Body of pancreas (tissue), 4 donors: Measurements from ENCODE around the gene PRKD1. TPM values are rescaled to one million over a fixed set of nuclear protein-coding genes. Genes with fewer than 3 reads are reported as not detected.
"Not testable (repeated sequence)": the region's sequence is repeated elsewhere in the genome, so short reads cannot be mapped to it uniquely, and the experiment has no call there.

ENCODE experiments used
- ATAC-seq: fragments of 150-250 bp; one replicate; pipeline ENCODE4 v1.9.1; 2016
- DNase-seq, 4 donors: peaks; one replicate each; pipeline ENCODE4 v3.0.0-alpha.2; 2019
- H3K27ac ChIP-seq, 4 donors: fragments of 200-600 bp; sonication (generic); 1 replicate in 3 of 4; 2 replicates in 1 of 4; pipeline versions ENCODE4 v1.5.1 to v1.6.1; 2016 to 2019; ENCODE audit warnings: mild to moderate bottlenecking in 1 of 4, mixed read lengths in 1 of 4, moderate library complexity in 1 of 4
- H3K27me3 ChIP-seq, 2 donors: fragments of 200-600 bp; sonication (generic); one replicate each; pipeline ENCODE4 v1.6.0; 2016; ENCODE audit warnings: mild to moderate bottlenecking in 1 of 2
- H3K36me3 ChIP-seq, 2 donors: fragments of 200-600 bp; sonication (generic); replicated peaks in 1 of 2; 2 replicates each; pipeline ENCODE4 v1.5.1; 2016; ENCODE audit warnings: low read depth in 2 of 2; ENCODE audit not compliant: insufficient read depth in 1 of 2
- H3K4me1 ChIP-seq: fragments of 200-600 bp; sonication (generic); one replicate; pipeline ENCODE4 v1.6.0; 2016
- H3K4me3 ChIP-seq, 2 donors: fragments of 200-600 bp; sonication (generic); 1 replicate in 1 of 2; 2 replicates in 1 of 2; pipeline ENCODE4 v1.5.1; 2016 to 2019
- H3K9me3 ChIP-seq, 3 donors: fragments of 200-600 bp; sonication (generic); 1 replicate in 2 of 3; 2 replicates in 1 of 3; pipeline ENCODE4 v1.5.1; 2016
- POLR2A ChIP-seq, 3 donors: fragments of 450-650 bp; IDR thresholded peaks; one replicate each; pipeline ENCODE4 v1.6.1; 2016; ENCODE audit warnings: antibody characterized with exemption in 3 of 3, mild to moderate bottlenecking in 2 of 3
- WGBS, 2 donors: methylation state at CpG; one replicate each; pipeline ENCODE4 v1.1.5; 2017; 5-methylcytosine and 5-hydroxymethylcytosine counted together
- intact Hi-C: fragments of 100-400 bp; cut with DNase I; formaldehyde crosslinking; loops from one replicate; pipeline ENCODE4 v1.15.1; 2023
- total RNA-seq, 2 donors: library from RNA; depleted of rRNA; stranded (reverse); fragments of >200 nt; gene quantifications; one replicate each; pipeline ENCODE4 v1.1.0, GENCODE V29; 2016
- TF ChIP-seq, protein P1 (sequence below), 7 experiments: fragments of 450-650 bp in 4 of 7; fragments of 200-600 bp in 3 of 7; sonication (generic) in 3 of 7; IDR thresholded peaks; one replicate each; pipeline ENCODE4 v1.5.1; 2016 to 2019; ENCODE audit warnings: antibody characterized with exemption in 7 of 7

PRKD1 gene
- total RNA-seq, 2 donors from 2014 or later, result 5.3 to 14.8 TPM

DNA sequence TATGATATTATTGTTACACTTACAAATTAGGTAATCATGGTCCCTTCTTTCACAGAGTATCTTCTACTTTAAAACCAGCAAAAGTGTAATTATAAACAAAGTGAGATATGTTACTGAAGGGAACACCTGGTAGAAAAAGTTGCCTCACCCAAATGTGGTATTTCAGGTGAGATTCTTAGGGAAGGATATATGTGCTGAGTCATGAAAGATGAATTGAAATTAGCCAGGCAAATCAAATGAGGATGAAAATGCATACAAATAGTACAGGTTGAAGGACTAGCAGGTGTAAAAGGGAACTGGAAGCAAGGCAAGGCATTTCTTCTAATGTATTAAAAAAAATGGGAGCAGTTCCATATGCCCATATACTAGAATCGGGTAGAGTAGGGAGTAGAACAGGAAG is 220.9 kb downstream of the PRKD1 start:
- intact Hi-C loops, result no loop called here
- WGBS, 2 donors, result 96 to 97% methylated on average over 1 of the region's 1 CpG
- ATAC-seq (no peak), DNase-seq (no peak)
- Histone ChIP-seq H3K27ac (no peak overlapping the region), H3K27me3 (no peaks in the 10 kb centered on the region), H3K4me1 (no peaks in the 10 kb centered on the region), H3K4me3 (no peak overlapping the region), H3K36me3 (no peaks in the 10 kb centered on the region), H3K9me3 (no peaks in the 10 kb centered on the region)
- TF ChIP-seq, protein P1, sequence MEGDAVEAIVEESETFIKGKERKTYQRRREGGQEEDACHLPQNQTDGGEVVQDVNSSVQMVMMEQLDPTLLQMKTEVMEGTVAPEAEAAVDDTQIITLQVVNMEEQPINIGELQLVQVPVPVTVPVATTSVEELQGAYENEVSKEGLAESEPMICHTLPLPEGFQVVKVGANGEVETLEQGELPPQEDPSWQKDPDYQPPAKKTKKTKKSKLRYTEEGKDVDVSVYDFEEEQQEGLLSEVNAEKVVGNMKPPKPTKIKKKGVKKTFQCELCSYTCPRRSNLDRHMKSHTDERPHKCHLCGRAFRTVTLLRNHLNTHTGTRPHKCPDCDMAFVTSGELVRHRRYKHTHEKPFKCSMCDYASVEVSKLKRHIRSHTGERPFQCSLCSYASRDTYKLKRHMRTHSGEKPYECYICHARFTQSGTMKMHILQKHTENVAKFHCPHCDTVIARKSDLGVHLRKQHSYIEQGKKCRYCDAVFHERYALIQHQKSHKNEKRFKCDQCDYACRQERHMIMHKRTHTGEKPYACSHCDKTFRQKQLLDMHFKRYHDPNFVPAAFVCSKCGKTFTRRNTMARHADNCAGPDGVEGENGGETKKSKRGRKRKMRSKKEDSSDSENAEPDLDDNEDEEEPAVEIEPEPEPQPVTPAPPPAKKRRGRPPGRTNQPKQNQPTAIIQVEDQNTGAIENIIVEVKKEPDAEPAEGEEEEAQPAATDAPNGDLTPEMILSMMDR (IDR thresholded peaks at IDR 0.05), result no peak

DNA sequence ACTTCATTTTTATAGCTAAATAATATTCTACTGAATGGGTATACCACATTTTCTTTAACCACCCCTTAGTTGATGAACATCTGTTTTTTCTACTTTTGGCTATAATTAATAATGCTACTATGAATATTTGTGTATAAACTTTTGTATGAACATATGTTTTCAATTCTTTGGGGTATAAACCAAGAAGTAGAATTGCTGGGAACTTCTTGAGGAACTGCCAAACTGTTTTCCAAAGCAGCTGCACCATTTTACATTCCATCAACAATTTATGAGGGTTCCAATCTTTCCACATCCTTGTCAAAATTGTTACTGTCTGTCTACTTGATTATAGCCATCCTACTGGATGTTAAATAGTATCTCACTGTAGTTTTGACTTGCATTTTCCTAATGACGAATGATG is 221.8 kb downstream of the PRKD1 start:
- ATAC-seq (no peak), DNase-seq (no peak)
- WGBS, 2 donors, result 91 to 94% methylated on average over 1 of the region's 1 CpG
- H3K36me3 ChIP-seq, result no peaks in the 10 kb centered on the region
- no peak overlapping the region for H3K27ac ChIP-seq
- no peaks in the 10 kb centered on the region for H3K9me3 ChIP-seq
- H3K27me3 ChIP-seq, result no peaks in the 10 kb centered on the region
- intact Hi-C loops, result no loop called here
- TF ChIP-seq, protein P1 (IDR thresholded peaks at IDR 0.05), result no peak
- no peak for TF ChIP-seq POLR2A (IDR thresholded peaks at IDR 0.05)
- no peak overlapping the region for H3K4me3 ChIP-seq
- H3K4me1 ChIP-seq, result no peaks in the 10 kb centered on the region

DNA sequence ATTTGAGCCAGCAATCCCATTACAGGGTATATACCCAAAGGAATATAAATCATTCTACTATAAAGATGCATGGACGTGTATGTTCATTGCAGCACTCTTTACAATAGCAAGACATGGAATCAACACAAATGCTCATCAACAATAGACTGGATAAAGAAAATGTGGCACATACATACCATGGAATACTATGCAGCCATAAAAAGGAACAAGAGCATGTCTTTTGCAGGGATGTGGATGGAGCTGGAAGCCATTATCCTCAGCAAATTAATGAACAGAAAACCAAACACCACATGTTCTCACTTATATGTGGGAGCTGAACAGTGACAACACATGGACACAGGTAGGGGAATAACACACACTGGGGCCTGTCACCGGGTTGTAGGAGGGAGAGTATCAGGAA is 238.1 kb downstream of the PRKD1 start:
- H3K9me3 ChIP-seq, H3K4me1 ChIP-seq, intact Hi-C loops, H3K36me3 ChIP-seq, DNase-seq, H3K27ac ChIP-seq, ATAC-seq, H3K4me3 ChIP-seq, H3K27me3 ChIP-seq: not testable (repeated sequence)
- WGBS, 2 donors, result 83 to 88% methylated on average over 2 of the region's 2 CpGs

DNA sequence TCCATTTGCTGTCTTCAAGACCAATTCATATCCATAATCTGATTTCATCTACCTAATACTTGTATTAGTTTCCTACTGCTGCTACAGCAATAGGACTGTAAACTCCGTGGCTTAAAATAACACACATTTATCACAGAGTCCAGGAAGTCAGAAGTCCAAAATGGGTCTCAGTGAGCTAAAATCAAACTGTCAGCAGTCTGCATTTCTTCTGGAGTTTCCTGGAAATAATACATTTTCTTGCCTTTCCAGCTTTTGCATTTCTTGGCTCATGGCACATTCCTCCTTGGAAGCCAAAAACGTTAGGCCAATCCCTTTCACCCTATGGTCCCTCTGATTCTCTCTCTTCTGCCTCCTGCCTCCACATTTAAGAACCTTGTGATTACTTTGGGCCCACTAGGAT is 239.8 kb downstream of the PRKD1 start:
- ATAC-seq (no peak), DNase-seq (no peak)
- Histone ChIP-seq H3K27me3 (no peaks in the 10 kb centered on the region), H3K4me1 (peaks cover 10% of the 10 kb centered on the region), H3K4me3 (no peak overlapping the region), H3K9me3 (no peaks in the 10 kb centered on the region), H3K27ac (no peak overlapping the region), H3K36me3 (no peaks in the 10 kb centered on the region)
- no peak for TF ChIP-seq POLR2A (IDR thresholded peaks at IDR 0.05)
- TF ChIP-seq, protein P1 (IDR thresholded peaks at IDR 0.05), result no peak
- intact Hi-C loops, result no loop called here
- WGBS, 2 donors, result 62 to 76% methylated on average over 2 of the region's 2 CpGs

DNA sequence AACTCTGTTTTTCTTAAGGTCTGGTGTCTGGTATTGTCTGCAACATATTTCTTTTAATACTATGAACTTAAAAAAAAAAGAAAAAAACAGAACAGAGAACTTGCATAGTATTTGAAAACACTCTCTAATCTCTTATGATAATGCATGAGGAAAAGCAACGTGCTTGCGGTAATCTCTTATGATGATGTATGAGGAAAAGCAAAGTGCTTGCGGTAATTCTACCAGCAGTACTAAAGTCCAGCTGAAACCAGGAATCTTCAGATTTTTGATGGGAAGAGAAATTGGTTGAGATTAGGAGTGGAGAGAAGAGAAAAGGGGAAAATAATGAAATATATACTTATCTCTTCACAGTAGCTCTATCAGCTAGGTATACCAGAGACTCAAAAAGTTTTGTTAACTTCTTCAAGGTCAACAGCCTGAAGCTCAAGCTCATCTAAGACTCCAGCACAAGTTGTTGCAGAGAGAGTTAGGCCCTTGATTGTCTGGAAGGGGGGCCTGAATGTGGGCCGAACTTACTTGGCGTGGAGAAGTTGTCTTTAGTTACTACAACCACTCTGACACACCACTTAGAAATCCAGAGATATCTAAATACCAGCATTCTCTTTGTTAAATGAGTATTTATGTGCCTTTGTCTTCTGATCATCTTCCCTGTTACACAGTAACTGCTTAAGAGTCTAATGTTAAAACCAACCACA is 240.4 kb downstream of the PRKD1 start:
- H3K9me3 ChIP-seq, result no peaks in the 10 kb centered on the region
- no peak for TF ChIP-seq POLR2A (IDR thresholded peaks at IDR 0.05)
- TF ChIP-seq, protein P1 (IDR thresholded peaks at IDR 0.05), result no peak
- H3K4me3 ChIP-seq, result no peak overlapping the region
- no peak overlapping the region for H3K27ac ChIP-seq
- H3K4me1 ChIP-seq, result peaks cover 13% of the 10 kb centered on the region
- intact Hi-C loops, result no loop called here
- ATAC-seq (no peak), DNase-seq (no peak)
- no peaks in the 10 kb centered on the region for H3K27me3 ChIP-seq
- H3K36me3 ChIP-seq, result no peaks in the 10 kb centered on the region
- WGBS, 2 donors, result 85 to 89% methylated on average over 5 of the region's 5 CpGs
